K562 (cell line): Measurements from ENCODE around the gene FARSB. TPM values are rescaled to one million over a fixed set of nuclear protein-coding genes. Genes with fewer than 3 reads are reported as not detected.

Experiments
- ATAC-seq: fragments of 200-7000 bp; cut with Tn5 transposase; 3 replicates; pipeline ENCODE4 v1.9.1; 2020; ENCODE audit warnings: moderate library complexity
- BruUV-seq: library from RNA; stranded (reverse); fragments of 400-500 nt; replicated peaks from 2 replicates; lab custom pipeline; 2021; lab: Mats Ljungman, UMichigan
- CTCF ChIA-PET: fragments of 300-600 bp; formaldehyde crosslinking; extraction: SDS; loops from one replicate; lab custom pipeline; 2021; ENCODE audit warnings: low intra/inter-chr PET ratio; lab: Yijun Ruan, JAX
- POLR2A ChIA-PET: fragments of 300-600, 350-650 bp; sonication (Branson Sonifier 250); formaldehyde crosslinking; extraction: SDS; loops from one replicate; lab custom pipeline; 2021; ENCODE audit warnings: antibody characterized with exemption, inconsistent platforms; lab: Yijun Ruan, JAX
- DNase-seq, 4 experiments: peaks; one replicate each; pipeline versions ENCODE4 v3.0.0 to v3.0.0-alpha.2; 2011 to 2018; ENCODE audit warnings: low spot score in 3 of 4, mixed read lengths in 3 of 4; ENCODE audit errors: extremely low read depth in 1 of 4
- FAIRE-seq: peaks from 2 replicates; lab custom pipeline; 2011; peaks lifted over from hg19 to GRCh38; lab: Jason Lieb, UNC
- H2AFZ ChIP-seq: 2 replicates; pipeline ENCODE4 v1.6.0; 2011; ENCODE audit warnings: low read depth, low read length, control low read depth, inconsistent platforms
- H3K27ac ChIP-seq: fragments of 200-600 bp; 3 replicates; pipeline ENCODE4 v1.8.0; 2011; ENCODE audit warnings: low read depth, mild to moderate bottlenecking, control low read depth, inconsistent platforms, low read length, moderate library complexity, mixed read lengths; ENCODE audit errors: extremely low read depth
- H3K27me3 ChIP-seq, 2 experiments: fragments of 300-600 bp in 1 of 2; 2 replicates in 1 of 2; 3 replicates in 1 of 2; pipeline versions ENCODE4 v1.6.0 to v1.8.0; 2011; ENCODE audit warnings: inconsistent platforms in 2 of 2, low read length in 2 of 2, mild to moderate bottlenecking in 1 of 2, mixed read lengths in 1 of 2, moderate library complexity in 1 of 2; ENCODE audit not compliant: control insufficient read depth in 2 of 2, insufficient read depth in 2 of 2
- H3K36me3 ChIP-seq: fragments of 300-600 bp; 3 replicates; pipeline ENCODE4 v1.8.0; 2011; ENCODE audit warnings: mild to moderate bottlenecking, low read length, inconsistent platforms; ENCODE audit not compliant: control insufficient read depth, insufficient read depth
- H3K4me1 ChIP-seq, 2 experiments: fragments of 200-600 bp in 1 of 2; replicated peaks in 1 of 2; 2 replicates in 1 of 2; 3 replicates in 1 of 2; pipeline versions ENCODE4 v1.5.1 to v1.8.0; 2011; ENCODE audit warnings: inconsistent platforms in 2 of 2, low read length in 2 of 2, mild to moderate bottlenecking in 1 of 2, mixed read lengths in 1 of 2, moderate library complexity in 1 of 2; ENCODE audit not compliant: control insufficient read depth in 2 of 2, insufficient read depth in 2 of 2
- H3K4me2 ChIP-seq: 2 replicates; pipeline ENCODE4 v1.6.1; 2011; ENCODE audit warnings: low read length, control low read depth, inconsistent platforms, mixed read lengths; ENCODE audit not compliant: insufficient read depth
- H3K4me3 ChIP-seq: fragments of 200-600 bp; sonication (generic), shearing (Covaris generic); 2 replicates; pipeline ENCODE4 v1.5.1; 2016; ENCODE audit warnings: control low read depth, inconsistent platforms
- H3K79me2 ChIP-seq: fragments of 200-600 bp; 3 replicates; pipeline ENCODE4 v1.8.0; 2011; ENCODE audit warnings: low read length, inconsistent platforms; ENCODE audit not compliant: control insufficient read depth, insufficient read depth
- H3K9ac ChIP-seq, 2 experiments: 2 replicates each; pipeline versions ENCODE4 v1.6.0 to v1.6.1; 2011; ENCODE audit warnings: low read depth in 2 of 2, low read length in 2 of 2, control low read depth in 1 of 2, inconsistent platforms in 1 of 2, mild to moderate bottlenecking in 1 of 2, mixed read lengths in 1 of 2; ENCODE audit not compliant: insufficient read depth in 1 of 2
- H3K9me1 ChIP-seq: one replicate; pipeline ENCODE4 v1.6.0; 2011; ENCODE audit warnings: inconsistent platforms, mild to moderate bottlenecking, low read length, moderate library complexity; ENCODE audit not compliant: control insufficient read depth, insufficient read depth
- H3K9me3 ChIP-seq: replicated peaks from 2 replicates; pipeline ENCODE4 v1.5.1; 2011; ENCODE audit warnings: low read depth, low read length, inconsistent platforms; ENCODE audit not compliant: control insufficient read depth, insufficient read depth
- H4K20me1 ChIP-seq: replicated peaks from 2 replicates; pipeline ENCODE4 v1.6.1; 2011; ENCODE audit warnings: low read length, inconsistent platforms, mixed read lengths; ENCODE audit not compliant: control insufficient read depth, insufficient read depth
- ARID2 ChIP-seq: fragments of 450-650 bp; IDR thresholded peaks from 2 replicates; pipeline ENCODE4 v1.6.1; 2017; ENCODE audit warnings: antibody characterized with exemption, mild to moderate bottlenecking
- CEBPG ChIP-seq, 3 experiments: fragments of 200-800 bp in 1 of 3; sonication (Bioruptor generic) in 1 of 3; sonication (generic) in 1 of 3; formaldehyde crosslinking in 1 of 3; IDR thresholded peaks in 2 of 3; conservative IDR thresholded peaks in 1 of 3; 2 replicates each; pipeline versions ENCODE4 v1.6.1 to v1.8.0; 2016 to 2022; ENCODE audit warnings: missing compliant biosample characterization in 2 of 3, missing genetic modification characterization in 2 of 3, mild to moderate bottlenecking in 1 of 3, missing genetic modification reagents in 1 of 3
- FOXJ2 ChIP-seq: fragments of 200-800 bp; sonication (Bioruptor generic); IDR thresholded peaks from 2 replicates; pipeline ENCODE4 v1.6.1; 2016; ENCODE audit warnings: missing genetic modification characterization, missing compliant biosample characterization
- GTF2A2 ChIP-seq: IDR thresholded peaks from 2 replicates; pipeline ENCODE4 v1.6.1; 2016; ENCODE audit warnings: mild to moderate bottlenecking, missing genetic modification characterization, missing compliant biosample characterization
- HMGN3 ChIP-seq: IDR thresholded peaks from 2 replicates; pipeline ENCODE4 v1.6.1; 2011; ENCODE audit warnings: borderline replicate concordance, low read depth, mild to moderate bottlenecking, mixed read lengths, low read length; ENCODE audit not compliant: insufficient read length; ENCODE audit errors: extremely low read depth
- HMGXB4 ChIP-seq: sonication (generic); formaldehyde crosslinking; IDR thresholded peaks from 2 replicates; pipeline ENCODE4 v1.8.1; 2023; ENCODE audit warnings: mild to moderate bottlenecking, missing genetic modification reagents
- HNRNPLL ChIP-seq: fragments of 200-400 bp; formaldehyde crosslinking; IDR thresholded peaks from 2 replicates; pipeline ENCODE4 v1.6.1; 2017; ENCODE audit warnings: low read length, low read depth, mild to moderate bottlenecking; ENCODE audit not compliant: poor library complexity, severe bottlenecking
- KAT7 ChIP-seq: sonication (generic); formaldehyde crosslinking; IDR thresholded peaks from 2 replicates; pipeline ENCODE4 v1.8.0; 2022; ENCODE audit warnings: missing genetic modification reagents, mild to moderate bottlenecking, borderline replicate concordance
- LARP7 ChIP-seq: fragments of 450-650 bp; IDR thresholded peaks from 2 replicates; pipeline ENCODE4 v1.6.1; 2016
- POLR2G ChIP-seq: fragments of 200-400 bp; formaldehyde crosslinking; IDR thresholded peaks from 2 replicates; pipeline ENCODE4 v1.6.1; 2017; ENCODE audit warnings: low read depth, mild to moderate bottlenecking, antibody characterized with exemption, low read length, moderate library complexity
- TCF7L2 ChIP-seq: fragments of 150-350 bp; IDR thresholded peaks from 2 replicates; pipeline ENCODE4 v1.6.1; 2016; ENCODE audit warnings: low read depth, mild to moderate bottlenecking, low read length, moderate library complexity
- WGBS: fragments of 100-300 bp; shearing (Covaris generic); methylation state at CpG from one replicate; pipeline ENCODE4 v1.1.6; 2016; ENCODE audit warnings: low coverage, mixed read lengths; ENCODE audit not compliant: insufficient coverage; ENCODE audit errors: missing lambda C conversion rate; 5-methylcytosine and 5-hydroxymethylcytosine counted together
- in situ Hi-C: fragments of 300-500 bp; cut with MboI; formaldehyde crosslinking; loops from 4 replicates; pipeline ENCODE4 v1.15.0; 2018; ENCODE audit warnings: inconsistent platforms, mixed read lengths
- intact Hi-C: fragments of 100-400 bp; cut with micrococcal nuclease; formaldehyde crosslinking; loops from 2 replicates; pipeline ENCODE4 v1.14.2; 2022
- polyA plus RNA-seq, 8 experiments: library from polyadenylated mRNA; depleted of rRNA in 4 of 8; stranded (reverse) in 5 of 8; unstranded in 3 of 8; fragments of >200 nt; fragmentation: Nextera tagmentation in 2 of 8; fragmentation: Illumina TruSeq in 1 of 8; extraction: Ambion mirVana in 2 of 8; extraction: Trizol in 1 of 8; gene quantifications; 2 replicates each; pipeline versions ENCODE4 v1.2.1 to v1.2.3, GENCODE V29; 2011 to 2014; ENCODE audit warnings: inconsistent platforms in 1 of 8, missing spikeins in 1 of 8
- total RNA-seq, 7 experiments: library from RNA; depleted of rRNA in 6 of 7; stranded (reverse); fragments of >200 nt in 6 of 7; fragmentation: Illumina TruSeq in 2 of 7; extraction: Trizol in 2 of 7; gene quantifications; 2 replicates each; pipeline versions ENCODE4 v1.2.1 to v1.2.3, GENCODE V29; 2011 to 2021; ENCODE audit warnings: low replicate concordance in 1 of 7
- TF ChIP-seq, protein P1 (sequence below), 2 experiments: fragments of 450-650 bp; IDR thresholded peaks; 2 replicates each; pipeline ENCODE4 v1.6.1; 2016; ENCODE audit warnings: mild to moderate bottlenecking in 2 of 2, borderline replicate concordance in 1 of 2, low read depth in 1 of 2, moderate library complexity in 1 of 2

FARSB gene
- total and polyA plus RNA-seq, 9 of the 15 experiments (the other 6 are each of a cell fraction or from before 2014, with no cell fraction given): 26.6 to 171 (median 55.7) TPM

DNA sequence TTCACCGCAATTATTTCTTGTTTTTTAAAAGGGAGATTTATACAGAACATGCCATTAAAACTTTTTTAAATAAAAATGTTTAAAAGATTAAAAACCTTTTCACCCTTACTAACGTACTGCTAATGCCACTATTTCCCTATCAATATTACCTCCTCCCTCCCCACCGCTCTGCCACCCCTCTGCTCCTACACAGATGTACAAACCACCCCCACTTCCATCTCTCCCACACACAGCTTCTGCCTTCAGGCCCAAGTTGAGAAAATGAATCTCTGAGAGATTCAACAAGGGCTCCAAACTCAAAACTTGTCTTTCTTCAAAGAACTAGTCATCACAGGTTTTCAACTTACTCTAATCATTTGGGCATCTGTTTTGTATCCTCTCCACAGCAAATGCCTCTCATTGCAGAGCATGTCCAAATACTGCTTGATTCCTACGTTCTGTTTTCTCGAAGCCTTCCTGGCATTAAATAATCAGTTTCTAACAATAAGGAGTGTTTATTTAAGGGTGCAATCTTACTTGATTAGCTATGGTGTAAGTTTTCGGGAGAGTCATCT, 32.1 kb downstream of the FARSB start:
- FAIRE-seq: no peak
- intact Hi-C loops (no loop called here), in situ Hi-C loops (no loop called here)
- no peaks in the 10 kb centered on the region for H3K9me1 ChIP-seq
- H3K36me3 ChIP-seq: peaks cover 87% of the 10 kb centered on the region
- no peaks in the 10 kb centered on the region for H3K79me2 ChIP-seq
- no TSS peak for BruUV-seq
- H2AFZ ChIP-seq: no peak overlapping the region
- H3K27me3 ChIP-seq: no peaks in the 10 kb centered on the region
- ATAC-seq: no peak
- no peak overlapping the region for H3K9ac ChIP-seq
- no peak overlapping the region for H3K4me3 ChIP-seq
- POLR2A ChIA-PET: no interaction called here
- no peaks in the 10 kb centered on the region for H3K4me1 ChIP-seq
- no peak overlapping the region for H3K27ac ChIP-seq
- CTCF ChIA-PET: no interaction called here
- no peaks in the 10 kb centered on the region for H4K20me1 ChIP-seq
- no peak for DNase-seq
- 94% methylated on average over 5 of the region's 6 CpGs for WGBS
- no peak overlapping the region for H3K4me2 ChIP-seq
- H3K9me3 ChIP-seq: no peaks in the 10 kb centered on the region
- TF ChIP-seq HNRNPLL (no peak), GTF2A2 (tag) (no peak), POLR2G (no peak), LARP7 (no peak), CEBPG (CRISPR knock-in tag; IDR thresholded peaks at IDR 0.05) (no peak), CEBPG (tag; conservative IDR thresholded peaks at IDR 0.05 in 1 of 2, IDR thresholded peaks at IDR 0.05 in 1 of 2) (no peak), HMGN3 (no peak), FOXJ2 (tag) (no peak), HMGXB4 (CRISPR knock-in tag) (no peak), KAT7 (no peak), TCF7L2 (no peak), ARID2 (no peak)
- TF ChIP-seq, protein P1, sequence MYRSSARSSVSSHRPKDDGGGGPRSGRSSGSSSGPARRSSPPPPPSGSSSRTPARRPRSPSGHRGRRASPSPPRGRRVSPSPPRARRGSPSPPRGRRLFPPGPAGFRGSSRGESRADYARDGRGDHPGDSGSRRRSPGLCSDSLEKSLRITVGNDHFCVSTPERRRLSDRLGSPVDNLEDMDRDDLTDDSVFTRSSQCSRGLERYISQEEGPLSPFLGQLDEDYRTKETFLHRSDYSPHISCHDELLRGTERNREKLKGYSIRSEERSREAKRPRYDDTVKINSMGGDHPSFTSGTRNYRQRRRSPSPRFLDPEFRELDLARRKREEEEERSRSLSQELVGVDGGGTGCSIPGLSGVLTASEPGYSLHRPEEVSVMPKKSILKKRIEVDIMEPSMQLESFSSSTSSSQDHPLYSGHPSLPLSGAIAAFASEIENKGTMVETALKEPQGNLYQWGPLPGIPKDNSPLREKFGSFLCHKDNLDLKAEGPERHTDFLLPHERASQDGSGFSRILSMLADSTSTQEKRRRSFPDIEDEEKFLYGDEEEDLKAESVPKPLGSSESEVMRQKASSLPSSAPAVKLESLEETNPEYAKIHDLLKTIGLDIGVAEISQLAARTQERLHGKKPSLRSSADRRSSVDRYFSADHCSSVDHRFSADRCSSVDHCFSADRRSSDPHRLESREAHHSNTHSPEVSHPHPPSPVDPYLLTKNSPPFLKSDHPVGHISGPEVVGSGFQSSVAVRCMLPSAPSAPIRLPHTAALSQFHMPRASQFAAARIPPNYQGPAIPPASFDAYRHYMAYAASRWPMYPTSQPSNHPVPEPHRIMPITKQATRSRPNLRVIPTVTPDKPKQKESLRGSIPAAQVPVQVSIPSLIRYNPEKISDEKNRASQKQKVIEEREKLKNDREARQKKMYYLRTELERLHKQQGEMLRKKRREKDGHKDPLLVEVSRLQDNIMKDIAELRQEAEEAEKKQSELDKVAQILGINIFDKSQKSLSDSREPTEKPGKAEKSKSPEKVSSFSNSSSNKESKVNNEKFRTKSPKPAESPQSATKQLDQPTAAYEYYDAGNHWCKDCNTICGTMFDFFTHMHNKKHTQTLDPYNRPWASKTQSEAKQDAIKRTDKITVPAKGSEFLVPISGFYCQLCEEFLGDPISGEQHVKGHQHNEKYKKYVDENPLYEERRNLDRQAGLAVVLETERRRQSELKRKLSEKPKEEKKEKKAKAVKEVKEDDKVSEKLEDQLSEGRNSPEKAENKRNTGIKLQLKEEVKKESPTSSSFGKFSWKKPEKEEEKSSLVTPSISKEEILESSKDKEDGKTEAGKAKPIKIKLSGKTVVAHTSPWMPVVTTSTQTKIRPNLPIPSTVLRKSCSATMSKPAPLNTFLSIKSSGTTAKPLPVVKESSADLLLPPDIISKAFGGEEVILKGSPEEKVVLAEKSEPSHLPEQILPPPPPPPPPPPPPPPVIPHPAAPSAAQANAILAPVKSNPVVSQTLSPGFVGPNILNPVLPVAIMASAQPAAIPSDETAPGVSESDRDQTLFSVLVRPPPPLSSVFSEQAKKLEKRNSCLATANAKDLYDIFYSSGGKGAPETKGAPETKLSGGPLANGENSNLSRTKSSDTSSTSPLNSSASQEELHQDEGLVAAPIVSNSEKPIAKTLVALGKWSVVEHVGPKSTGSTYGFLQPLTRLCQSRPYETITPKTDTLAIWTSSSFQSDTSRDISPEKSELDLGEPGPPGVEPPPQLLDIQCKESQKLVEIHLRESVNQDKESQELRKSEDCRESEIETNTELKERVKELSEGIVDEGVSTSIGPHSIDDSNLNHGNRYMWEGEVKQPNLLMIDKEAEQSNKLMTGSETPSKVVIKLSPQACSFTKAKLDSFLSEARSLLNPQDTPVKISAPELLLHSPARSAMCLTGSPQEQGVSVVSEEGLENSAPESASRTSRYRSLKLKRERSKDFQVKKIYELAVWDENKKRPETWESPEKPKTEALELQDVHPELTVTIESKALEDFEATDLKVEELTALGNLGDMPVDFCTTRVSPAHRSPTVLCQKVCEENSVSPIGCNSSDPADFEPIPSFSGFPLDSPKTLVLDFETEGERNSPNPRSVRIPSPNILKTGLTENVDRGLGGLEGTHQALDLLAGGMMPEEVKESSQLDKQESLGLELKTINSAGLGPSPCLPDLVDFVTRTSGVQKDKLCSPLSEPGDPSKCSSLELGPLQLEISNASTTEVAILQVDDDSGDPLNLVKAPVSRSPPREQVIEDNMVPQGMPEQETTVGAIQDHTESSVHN (IDR thresholded peaks at IDR 0.05; ENCODE audit: borderline replicate concordance in 1 of 2, low read depth in 1 of 2): no peak
